Measurements from ENCODE around the gene PSMD6.

PSMD6 gene

GRCh38 chr3:64023187-64023860 lies at the start of gene PSMD6:
Gene PSMD6, minus strand, starts transcription at chr3:64023494. Its CDS starts 75 bp downstream, at chr3:64023419.
- DNase-seq (ENCODE audit: low read depth), result peak; percentile 94

- DNase-seq (ENCODE audit: low read depth), result no peak
These were observed 48.8 kb upstream of the PSMD6 start for GRCh38 chr3:64072126-64072525.

GRCh38 chr3:64070704-64071103 lies 47.4 kb upstream of the PSMD6 start:
- no peak for DNase-seq (ENCODE audit: low read depth)

- no peak for DNase-seq (ENCODE audit: low read depth)
These were observed 44.4 kb upstream of the PSMD6 start for GRCh38 chr3:64067506-64068346.

- no peak for DNase-seq (ENCODE audit: low read depth)
These were observed 41.5 kb upstream of the PSMD6 start for GRCh38 chr3:64064804-64065203.

- no peak for DNase-seq (ENCODE audit: low read depth)
These were observed 40.7 kb upstream of the PSMD6 start for GRCh38 chr3:64063983-64064438.

GRCh38 chr3:64063207-64063982 lies 40.1 kb upstream of the PSMD6 start:
- DNase-seq (ENCODE audit: low read depth), result no peak

GRCh38 chr3:64061628-64062027 lies 38.3 kb upstream of the PSMD6 start:
- DNase-seq (ENCODE audit: low read depth), result no peak

- DNase-seq (ENCODE audit: low read depth), result no peak
These were observed 36.3 kb upstream of the PSMD6 start for GRCh38 chr3:64059484-64060175.

GRCh38 chr3:64058566-64058965 lies 35.3 kb upstream of the PSMD6 start:
- no peak for DNase-seq (ENCODE audit: low read depth)

GRCh38 chr3:64057231-64057630 lies 33.9 kb upstream of the PSMD6 start:
- DNase-seq (ENCODE audit: low read depth), result no peak

GRCh38 chr3:64056606-64057180 lies 33.4 kb upstream of the PSMD6 start:
- no peak for DNase-seq (ENCODE audit: low read depth)

GRCh38 chr3:64055076-64055475 lies 31.8 kb upstream of the PSMD6 start:
- DNase-seq (ENCODE audit: low read depth), result no peak

- no peak for DNase-seq (ENCODE audit: low read depth)
These were observed 31.2 kb upstream of the PSMD6 start for GRCh38 chr3:64054488-64054887.

GRCh38 chr3:64053581-64053980 lies 30.3 kb upstream of the PSMD6 start:
- no peak for DNase-seq (ENCODE audit: low read depth)

- no peak for DNase-seq (ENCODE audit: low read depth)
These were observed 29.8 kb upstream of the PSMD6 start for GRCh38 chr3:64053117-64053516.

GRCh38 chr3:64049832-64050231 lies 26.5 kb upstream of the PSMD6 start:
- DNase-seq (ENCODE audit: low read depth), result no peak

- DNase-seq (ENCODE audit: low read depth), result no peak
These were observed 25.8 kb upstream of the PSMD6 start for GRCh38 chr3:64049136-64049535.

GRCh38 chr3:64048631-64049061 lies 25.4 kb upstream of the PSMD6 start:
- no peak for DNase-seq (ENCODE audit: low read depth)

GRCh38 chr3:64047787-64048186 lies 24.5 kb upstream of the PSMD6 start:
- DNase-seq (ENCODE audit: low read depth), result no peak

- DNase-seq (ENCODE audit: low read depth), result no peak
These were observed 23.8 kb upstream of the PSMD6 start for GRCh38 chr3:64046996-64047594.
